HT1080 (cell line): ENCODE results near the gene CTDNEP1. TPM values are rescaled to one million over a fixed set of nuclear protein-coding genes. Genes with fewer than 3 reads are reported as not detected.

Source experiments
- small RNA-seq: library from RNA; depleted of rRNA; stranded (forward); fragments of <200 nt; gene quantifications from one replicate; pipeline ENCODE3, GENCODE V24; 2014
- total RNA-seq: library from RNA; depleted of rRNA; stranded (reverse); fragments of >200 nt; shearing (Covaris generic); gene quantifications from 2 replicates; pipeline ENCODE4 v1.2.3, GENCODE V29; 2014; rRNA removed

The CTDNEP1 gene
- total RNA-seq, 1 experiment from 2014 or later, result 79.9 TPM

Small RNA genes within 50 kb of the gene (small RNA-seq; reads per million reads assigned to genes)
- 0.68 reads per million, percentile 64 among the genes with 10 or more reads in this experiment for gene MIR324
- not detected for gene RF00019

Other genes starting within 250 kb of the CTDNEP1 start
- 201 and 360 TPM in 2 replicates for gene RNASEK, start 239.1 kb downstream of the CTDNEP1 start, total RNA-seq
- gene BCL6B, start 228.7 kb downstream of the CTDNEP1 start, total RNA-seq, result not detected in 2 replicates
- 0.43 TPM in 1 of 2 replicates, not detected in the other for gene SLC16A13, start 215.7 kb downstream of the CTDNEP1 start, total RNA-seq
- gene SLC16A11, start 207.6 kb downstream of the CTDNEP1 start, total RNA-seq, result not detected in 2 replicates
- gene CLEC10A, start 171.5 kb downstream of the CTDNEP1 start, total RNA-seq, result not detected in 2 replicates
- not detected in 2 replicates for gene ASGR2, start 136.9 kb downstream of the CTDNEP1 start, total RNA-seq
- gene ASGR1, start 72.4 kb downstream of the CTDNEP1 start, total RNA-seq, result 2.8 and 4.0 TPM in 2 replicates
- gene DLG4, start 31.9 kb downstream of the CTDNEP1 start, total RNA-seq, result 11.3 and 14.2 TPM in 2 replicates
- gene ACADVL, start 31.8 kb downstream of the CTDNEP1 start, total RNA-seq, result 317 and 327 TPM in 2 replicates
- 45.2 and 57.0 TPM in 2 replicates for gene DVL2, start 17.2 kb downstream of the CTDNEP1 start, total RNA-seq
- gene PHF23, start 12.3 kb downstream of the CTDNEP1 start, total RNA-seq, result 94.0 and 115 TPM in 2 replicates
- gene GABARAP, start 9.3 kb downstream of the CTDNEP1 start, total RNA-seq, result 191 and 331 TPM in 2 replicates
- 68.1 and 78.2 TPM in 2 replicates for gene ELP5, start 481 bp upstream of the CTDNEP1 start, total RNA-seq
- gene CLDN7, start 10.7 kb upstream of the CTDNEP1 start, total RNA-seq, result not detected in 2 replicates
- 0.03 TPM in 1 of 2 replicates, not detected in the other for gene SLC2A4, start 30.0 kb upstream of the CTDNEP1 start, total RNA-seq
- gene YBX2, start 42.9 kb upstream of the CTDNEP1 start, total RNA-seq, result not detected in 2 replicates
- gene EIF5A, start 55.9 kb upstream of the CTDNEP1 start, total RNA-seq, result 1,448 and 1,578 TPM in 2 replicates
- gene GPS2, start 63.6 kb upstream of the CTDNEP1 start, total RNA-seq, result 125 and 135 TPM in 2 replicates
- gene NEURL4, start 77.6 kb upstream of the CTDNEP1 start, total RNA-seq, result 20.7 TPM in 2 replicates
- 0.90 and 2.2 TPM in 2 replicates for gene ACAP1, start 84.8 kb upstream of the CTDNEP1 start, total RNA-seq
- 4.7 and 5.8 TPM in 2 replicates for gene KCTD11, start 100.4 kb upstream of the CTDNEP1 start, total RNA-seq
- not detected in 2 replicates for gene TMEM95, start 103.4 kb upstream of the CTDNEP1 start, total RNA-seq
- gene TNK1, start 129.4 kb upstream of the CTDNEP1 start, total RNA-seq, result 0.24 TPM in 1 of 2 replicates, not detected in the other
- 31.7 and 36.7 TPM in 2 replicates for gene PLSCR3, start 142.8 kb upstream of the CTDNEP1 start, total RNA-seq
- gene TMEM256, start 152.4 kb upstream of the CTDNEP1 start, total RNA-seq, result 54.1 and 72.6 TPM in 2 replicates
- gene NLGN2, start 156.1 kb upstream of the CTDNEP1 start, total RNA-seq, result 6.1 and 7.4 TPM in 2 replicates
- gene SPEM1, start 168.6 kb upstream of the CTDNEP1 start, total RNA-seq, result not detected in 2 replicates
- gene SPEM2, start 173.9 kb upstream of the CTDNEP1 start, total RNA-seq, result not detected in 2 replicates
- not detected in 2 replicates for gene SPEM3, start 177.1 kb upstream of the CTDNEP1 start, total RNA-seq
- 0.23 and 0.43 TPM in 2 replicates for gene TMEM102, start 183.7 kb upstream of the CTDNEP1 start, total RNA-seq
- 0.23 and 0.37 TPM in 2 replicates for gene FGF11, start 187.8 kb upstream of the CTDNEP1 start, total RNA-seq
- 6.0 and 7.9 TPM in 2 replicates for gene CHRNB1, start 193.3 kb upstream of the CTDNEP1 start, total RNA-seq
- 13.1 and 18.1 TPM in 2 replicates for gene ZBTB4, start 227.9 kb upstream of the CTDNEP1 start, total RNA-seq
- not detected in 2 replicates for gene SLC35G6, start 229.7 kb upstream of the CTDNEP1 start, total RNA-seq
- 43.4 and 44.6 TPM in 2 replicates for gene POLR2A, start 232.6 kb upstream of the CTDNEP1 start, total RNA-seq